PC-9 (cell line): ENCODE measurements around the gene MICOS13. TPM values are rescaled to one million over a fixed set of nuclear protein-coding genes. Genes with fewer than 3 reads are reported as not detected.

ENCODE experiments used
- BruUV-seq: library from RNA; stranded (reverse); fragments of 400-500 nt; replicated peaks from 2 replicates; lab custom pipeline; 2021; lab: Mats Ljungman, UMichigan
- CTCF ChIA-PET: fragments of 300-600 bp; sonication (Branson Sonifier 250); formaldehyde crosslinking; loops from one replicate; lab custom pipeline; 2022; ENCODE audit warnings: antibody characterized with exemption; lab: Charles Lee
- POLR2A ChIA-PET: fragments of 300-600 bp; sonication (Branson Sonifier 250); formaldehyde crosslinking; loops from one replicate; lab custom pipeline; 2022; ENCODE audit warnings: antibody characterized with exemption; ENCODE audit not compliant: unreplicated experiment; lab: Charles Lee
- DNase-seq, 2 experiments: peaks; one replicate each; pipeline versions ENCODE4 v3.0.0 to v3.0.0-alpha.2; 2015 to 2022; ENCODE audit warnings: mixed read lengths in 1 of 2
- H2AFZ ChIP-seq: fragments of 200-600 bp; sonication (generic); 2 replicates; pipeline ENCODE4 v1.8.1; 2017; ENCODE audit warnings: antibody characterized with exemption
- H3F3A ChIP-seq: fragments of 200-600 bp; sonication (generic); 2 replicates; pipeline ENCODE4 v1.8.1; 2017; ENCODE audit warnings: antibody characterized with exemption, mild to moderate bottlenecking, low read depth; ENCODE audit not compliant: insufficient read depth
- H3K27ac ChIP-seq: fragments of 200-600 bp; sonication (generic); 2 replicates; pipeline ENCODE4 v1.6.1; 2016; ENCODE audit warnings: mixed run types
- H3K27me3 ChIP-seq: fragments of 200-600 bp; sonication (generic); 2 replicates; pipeline ENCODE4 v1.6.1; 2016; ENCODE audit warnings: low read depth, mixed run types; ENCODE audit not compliant: insufficient read depth
- H3K36me3 ChIP-seq: fragments of 200-600 bp; sonication (generic); 2 replicates; pipeline ENCODE4 v1.6.1; 2016; ENCODE audit warnings: low read depth, mixed run types
- H3K4me1 ChIP-seq: fragments of 200-600 bp; sonication (generic); replicated peaks from 2 replicates; pipeline ENCODE4 v1.6.1; 2016; ENCODE audit warnings: mixed run types; ENCODE audit not compliant: insufficient read depth
- H3K4me2 ChIP-seq: fragments of 200-600 bp; sonication (generic); 2 replicates; pipeline ENCODE4 v1.6.1; 2017; ENCODE audit warnings: mixed run types
- H3K4me3 ChIP-seq: fragments of 200-600 bp; sonication (generic); 2 replicates; pipeline ENCODE4 v1.6.1; 2016; ENCODE audit warnings: mixed run types
- H3K79me2 ChIP-seq: fragments of 200-600 bp; sonication (generic); 2 replicates; pipeline ENCODE4 v1.6.1; 2017; ENCODE audit warnings: low read depth, mixed run types
- H3K9me2 ChIP-seq: fragments of 200-600 bp; sonication (generic); 2 replicates; pipeline ENCODE4 v1.8.1; 2017; ENCODE audit warnings: mild to moderate bottlenecking; ENCODE audit not compliant: insufficient read depth
- H3K9me3 ChIP-seq: fragments of 200-600 bp; sonication (generic); 2 replicates; pipeline ENCODE4 v1.8.1; 2016; ENCODE audit warnings: low read depth; ENCODE audit not compliant: insufficient read depth
- H4K20me1 ChIP-seq: fragments of 200-600 bp; sonication (generic); 2 replicates; pipeline ENCODE4 v1.8.1; 2017; ENCODE audit not compliant: insufficient read depth
- CTCF ChIP-seq: fragments of 200-600 bp; sonication (generic); conservative IDR thresholded peaks from 2 replicates; pipeline ENCODE4 v1.6.1; 2017; ENCODE audit warnings: mixed run types, antibody characterized with exemption, mild to moderate bottlenecking, moderate library complexity
- EZH2 ChIP-seq: fragments of 200-600 bp; sonication (generic); IDR thresholded peaks from 2 replicates; pipeline ENCODE4 v1.8.0; 2017; ENCODE audit warnings: antibody characterized with exemption, low read depth
- intact Hi-C: fragments of 100-400 bp; cut with micrococcal nuclease; formaldehyde crosslinking; loops from one replicate; pipeline ENCODE4 v1.10.0; 2022; ENCODE audit not compliant: unreplicated experiment
- total RNA-seq: library from RNA; stranded (reverse); gene quantifications from 2 replicates; pipeline ENCODE4 v1.2.3, GENCODE V29; 2021

MICOS13 gene
- total RNA-seq, 1 experiment from 2014 or later = 34.7 TPM

GRCh38 chr19:5711025-5711424 lies 30.7 kb upstream of the MICOS13 start:
- Histone ChIP-seq H3K4me2 (no peak overlapping the region), H3K9me3 (no peaks in the 10 kb centered on the region), H3K27me3 (no peaks in the 10 kb centered on the region), H3K4me1 (no peaks in the 10 kb centered on the region), H3K79me2 (peaks cover 21% of the 10 kb centered on the region), H3F3A (no peaks in the 10 kb centered on the region), H3K9me2 (no peaks in the 10 kb centered on the region), H4K20me1 (peaks cover 34% of the 10 kb centered on the region), H3K36me3 (no peaks in the 10 kb centered on the region), H3K4me3 (no peak overlapping the region), H2AFZ (no peak overlapping the region), H3K27ac (no peak overlapping the region)
- TF ChIP-seq CTCF (no peak), EZH2 (no peak)
- POLR2A ChIA-PET = no interaction called here
- no TSS peak for BruUV-seq
- intact Hi-C loops = no loop called here
- CTCF ChIA-PET = no interaction called here
- no peak for DNase-seq

GRCh38 chr19:5707576-5708575 lies 27.6 kb upstream of the MICOS13 start:
- POLR2A ChIA-PET = interaction anchor here (0.6 kb wide), 1 partner anchor 8 kb away, joined by 9 read pairs; no protein-coding TSS in a partner anchor

More at GRCh38 chr19:5707576-5708575, 27.6 kb upstream of the MICOS13 start:
- Histone ChIP-seq H3K27me3 (no peaks in the 10 kb centered on the region), H3K4me1 (no peaks in the 10 kb centered on the region), H3K9me2 (no peaks in the 10 kb centered on the region), H3K36me3 (no peaks in the 10 kb centered on the region), H3K4me2 (no peak overlapping the region), H3K4me3 (no peak overlapping the region), H3F3A (no peaks in the 10 kb centered on the region), H3K79me2 (no peaks in the 10 kb centered on the region), H4K20me1 (peaks cover 12% of the 10 kb centered on the region; the same call in 1 of the 2 replicates), H3K27ac (no peak overlapping the region), H2AFZ (no peak overlapping the region), H3K9me3 (no peaks in the 10 kb centered on the region)
- CTCF ChIA-PET = no interaction called here
- intact Hi-C loops = no loop called here
- no peak for DNase-seq
- TF ChIP-seq EZH2 (no peak), CTCF (no peak)
- BruUV-seq = no TSS peak
